Measurements from ENCODE around the gene TMEM11. TPM values are rescaled to one million over a fixed set of nuclear protein-coding genes. Genes with fewer than 3 reads are reported as not detected.

The TMEM11 gene
- total RNA-seq, 1 experiment from 2014 or later: 32.5 TPM

DNA sequence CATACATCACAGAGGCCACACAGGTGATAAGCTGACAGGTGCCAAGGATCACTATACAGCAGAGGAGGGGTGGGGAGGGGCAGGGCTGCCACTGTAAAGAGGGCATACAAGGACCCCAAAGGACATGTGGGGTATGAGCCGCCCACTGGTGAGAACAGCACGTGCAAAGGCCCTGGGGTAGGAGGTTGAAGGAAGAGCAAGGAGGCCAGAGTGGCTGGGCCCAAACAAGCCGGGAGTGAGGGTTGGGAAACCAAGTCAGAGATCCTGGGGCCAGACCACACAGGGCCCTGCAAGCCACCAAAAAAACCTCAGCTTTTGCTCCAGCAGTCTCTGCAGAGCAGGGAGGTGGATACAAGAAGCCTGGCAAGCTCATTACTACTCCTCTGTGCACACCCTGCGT, 32.7 kb upstream of the TMEM11 start:
- TF ChIP-seq, protein P1, sequence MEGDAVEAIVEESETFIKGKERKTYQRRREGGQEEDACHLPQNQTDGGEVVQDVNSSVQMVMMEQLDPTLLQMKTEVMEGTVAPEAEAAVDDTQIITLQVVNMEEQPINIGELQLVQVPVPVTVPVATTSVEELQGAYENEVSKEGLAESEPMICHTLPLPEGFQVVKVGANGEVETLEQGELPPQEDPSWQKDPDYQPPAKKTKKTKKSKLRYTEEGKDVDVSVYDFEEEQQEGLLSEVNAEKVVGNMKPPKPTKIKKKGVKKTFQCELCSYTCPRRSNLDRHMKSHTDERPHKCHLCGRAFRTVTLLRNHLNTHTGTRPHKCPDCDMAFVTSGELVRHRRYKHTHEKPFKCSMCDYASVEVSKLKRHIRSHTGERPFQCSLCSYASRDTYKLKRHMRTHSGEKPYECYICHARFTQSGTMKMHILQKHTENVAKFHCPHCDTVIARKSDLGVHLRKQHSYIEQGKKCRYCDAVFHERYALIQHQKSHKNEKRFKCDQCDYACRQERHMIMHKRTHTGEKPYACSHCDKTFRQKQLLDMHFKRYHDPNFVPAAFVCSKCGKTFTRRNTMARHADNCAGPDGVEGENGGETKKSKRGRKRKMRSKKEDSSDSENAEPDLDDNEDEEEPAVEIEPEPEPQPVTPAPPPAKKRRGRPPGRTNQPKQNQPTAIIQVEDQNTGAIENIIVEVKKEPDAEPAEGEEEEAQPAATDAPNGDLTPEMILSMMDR (conservative IDR thresholded peaks at IDR 0.05): no peak
- H2BK20ac ChIP-seq (ENCODE audit: low read depth, low read length, poor library complexity, severe bottlenecking): no peak overlapping the region
- H3K9ac ChIP-seq (ENCODE audit: extremely low read depth, insufficient read length, low read length): no peak overlapping the region
- no peaks in the 10 kb centered on the region for H4K20me1 ChIP-seq (ENCODE audit: control insufficient read depth, insufficient read depth, insufficient read length)
- no peak overlapping the region for H4K5ac ChIP-seq (ENCODE audit: insufficient read length, low read depth, low read length)
- no peaks in the 10 kb centered on the region for H3K9me3 ChIP-seq (ENCODE audit: control insufficient read depth, low read depth, low read length)
- no peak overlapping the region for H3K56ac ChIP-seq (ENCODE audit: insufficient read length, low read depth, low read length)
- H3K27ac ChIP-seq (ENCODE audit: insufficient read length, low read depth, low read length): no peak overlapping the region
- H2BK120ac ChIP-seq (ENCODE audit: low read depth, low read length, poor library complexity, severe bottlenecking): no peak overlapping the region
- H3K4me1 ChIP-seq (ENCODE audit: insufficient read depth, low read length): no peaks in the 10 kb centered on the region
- no peak overlapping the region for H2AK5ac ChIP-seq (ENCODE audit: insufficient read length, low read length)
- Mint-ChIP-seq H3K4me1 (peaks cover 9 to 23% of the 10 kb centered on the region in 2 experiments), H3K36me3 (ENCODE audit: insufficient read depth in 1 of 3, low read depth in 3 of 3) (no peaks in the 10 kb centered on the region), H3K4me3 (no peak overlapping the region), H3K27ac (no peak overlapping the region), H3K27me3 (ENCODE audit: low read depth) (peaks cover under 1% of the 10 kb centered on the region), H3K9me3 (no peaks in the 10 kb centered on the region)
- no peak overlapping the region for H3T11ph ChIP-seq (ENCODE audit: low read length)
- no peak overlapping the region for H2AFZ ChIP-seq (ENCODE audit: low read length)
- H3K4me2 ChIP-seq (ENCODE audit: insufficient read depth, insufficient read length, low read length): no peak overlapping the region
- H3K23me2 ChIP-seq (ENCODE audit: insufficient read length, low read depth, low read length, poor library complexity, severe bottlenecking): no peaks in the 10 kb centered on the region
- H2BK5ac ChIP-seq (ENCODE audit: insufficient read length, low read length): no peak overlapping the region
- H2BK15ac ChIP-seq (ENCODE audit: low read depth, low read length): no peak overlapping the region
- WGBS (ENCODE audit: extremely low coverage, insufficient read length, low lambda C conversion rate): no CpG with 5 or more reads among the region's 4 CpGs
- H3K14ac ChIP-seq (ENCODE audit: insufficient read depth, low read length): no peak overlapping the region
- H4K91ac ChIP-seq (ENCODE audit: insufficient read length, low read depth, low read length): no peak overlapping the region
- H3K18ac ChIP-seq (ENCODE audit: insufficient read length, low read depth, low read length): no peak overlapping the region
- no peaks in the 10 kb centered on the region for H3K79me1 ChIP-seq (ENCODE audit: insufficient read depth, low read depth, low read length, poor library complexity, severe bottlenecking)
- H3K79me2 ChIP-seq (ENCODE audit: insufficient read depth, low read length): no peaks in the 10 kb centered on the region
- no peaks in the 10 kb centered on the region; the same call in 1 of the 2 replicates for H3K27me3 ChIP-seq (ENCODE audit: insufficient read depth, low read length)
- H3K4ac ChIP-seq (ENCODE audit: low read depth, low read length): no peak overlapping the region
- DNase-seq: no peak
- H3K23ac ChIP-seq (ENCODE audit: insufficient read length, low read depth, low read length): no peak overlapping the region
- H4K8ac ChIP-seq (replicated peaks; ENCODE audit: insufficient read length, low read depth, low read length): no peak overlapping the region
- no peak overlapping the region for H2BK12ac ChIP-seq (ENCODE audit: insufficient read length, low read depth, low read length)
